OCI-M2 (cell line): Measurements from ENCODE around the gene DNMT3A.

ENCODE experiments used
- DNase-seq: peaks from one replicate; lab custom pipeline; 2025; ENCODE audit not compliant: unreplicated experiment; lab: John Stamatoyannopoulos, UW

The DNMT3A gene

GRCh38 chr2:25245141-25245540 lies 96.6 kb downstream of the DNMT3A start:
- DNase-seq, result no peak

GRCh38 chr2:25243995-25244394 lies 97.7 kb downstream of the DNMT3A start:
- DNase-seq, result no peak

GRCh38 chr2:25241452-25241851 lies 100.3 kb downstream of the DNMT3A start:
- no peak for DNase-seq

- DNase-seq, result no peak
Observed at GRCh38 chr2:25240636-25241035, 101.1 kb downstream of the DNMT3A start.

GRCh38 chr2:25238920-25239319 lies 102.8 kb downstream of the DNMT3A start:
- DNase-seq, result no peak

GRCh38 chr2:25237764-25238163 lies 104.0 kb downstream of the DNMT3A start:
- no peak for DNase-seq

- DNase-seq, result no peak
Observed at GRCh38 chr2:25236736-25237135, 105.0 kb downstream of the DNMT3A start.

- DNase-seq, result no peak
Observed at GRCh38 chr2:25234738-25235137, 107.0 kb downstream of the DNMT3A start.

- DNase-seq, result no peak
Observed at GRCh38 chr2:25233916-25234605, 107.7 kb downstream of the DNMT3A start.

GRCh38 chr2:25232248-25232825 lies 109.4 kb downstream of the DNMT3A start:
- DNase-seq, result no peak

GRCh38 chr2:25230948-25231311 lies 110.8 kb downstream of the DNMT3A start:
- no peak for DNase-seq

GRCh38 chr2:25230198-25230947 lies 111.4 kb downstream of the DNMT3A start:
- no peak for DNase-seq

GRCh38 chr2:25229279-25230197 lies 112.2 kb downstream of the DNMT3A start:
- no peak for DNase-seq

GRCh38 chr2:25228848-25229278 lies 112.9 kb downstream of the DNMT3A start:
- DNase-seq, result no peak

- DNase-seq, result no peak
Observed at GRCh38 chr2:25227576-25227975, 114.1 kb downstream of the DNMT3A start.

- no peak for DNase-seq
Observed at GRCh38 chr2:25226827-25227226, 114.9 kb downstream of the DNMT3A start.

GRCh38 chr2:25222477-25223121 lies 119.1 kb downstream of the DNMT3A start:
- peak; percentile 35 for DNase-seq

- DNase-seq, result no peak
Observed at GRCh38 chr2:25221579-25221978, 120.1 kb downstream of the DNMT3A start.

GRCh38 chr2:25220313-25220712 lies 121.4 kb downstream of the DNMT3A start:
- DNase-seq, result no peak

- no peak for DNase-seq
Observed at GRCh38 chr2:25219621-25220020, 122.1 kb downstream of the DNMT3A start.

GRCh38 chr2:25218100-25218499 lies 123.6 kb downstream of the DNMT3A start:
- no peak for DNase-seq
